ENCODE results near the gene ZBTB16.
"Not testable (repeated sequence)": the region's sequence is repeated elsewhere in the genome, so short reads cannot be mapped to it uniquely, and the experiment has no call there.

Gene ZBTB16

GRCh38 chr11:114044042-114044871 lies 15.3 kb upstream of the ZBTB16 start:
- no peak for DNase-seq

- DNase-seq: no peak
Measured at GRCh38 chr11:114047327-114047726, 12.2 kb upstream of the ZBTB16 start.

GRCh38 chr11:114049050-114049449 lies 10.5 kb upstream of the ZBTB16 start:
- DNase-seq: no peak

- DNase-seq: not testable (repeated sequence)
Measured at GRCh38 chr11:114049766-114050165, 9.7 kb upstream of the ZBTB16 start.

- no peak for DNase-seq
Measured at GRCh38 chr11:114050258-114050927, 9.1 kb upstream of the ZBTB16 start.

GRCh38 chr11:114051558-114051957 lies 8.0 kb upstream of the ZBTB16 start:
- DNase-seq: no peak

- DNase-seq: no peak
Measured at GRCh38 chr11:114052160-114052559, 7.4 kb upstream of the ZBTB16 start.

GRCh38 chr11:114053406-114053805 lies 6.1 kb upstream of the ZBTB16 start:
- no peak for DNase-seq

- no peak for DNase-seq
Measured at GRCh38 chr11:114054806-114055205, 4.7 kb upstream of the ZBTB16 start.

GRCh38 chr11:114056409-114056808 lies 3.1 kb upstream of the ZBTB16 start:
- no peak for DNase-seq

GRCh38 chr11:114057147-114057546 lies 2.4 kb upstream of the ZBTB16 start:
- DNase-seq: no peak

- DNase-seq: no peak
Measured at GRCh38 chr11:114057605-114058004, 1.9 kb upstream of the ZBTB16 start.

- no peak for DNase-seq
Measured at GRCh38 chr11:114058026-114058706, 1.3 kb upstream of the ZBTB16 start.

- DNase-seq: no peak
Measured at GRCh38 chr11:114058871-114059277, 637 bp upstream of the ZBTB16 start.

- no peak for DNase-seq
Measured at GRCh38 chr11:114059984-114060391, 477 bp downstream of the ZBTB16 start.

GRCh38 chr11:114060392-114061047 lies 1.0 kb downstream of the ZBTB16 start:
- DNase-seq: no peak

- DNase-seq: no peak
Measured at GRCh38 chr11:114061048-114061680, 1.7 kb downstream of the ZBTB16 start.

- no peak for DNase-seq
Measured at GRCh38 chr11:114061681-114062049, 2.2 kb downstream of the ZBTB16 start.

- no peak for DNase-seq
Measured at GRCh38 chr11:114062272-114062671, 2.8 kb downstream of the ZBTB16 start.

GRCh38 chr11:114063149-114063828 lies 3.8 kb downstream of the ZBTB16 start:
- DNase-seq: no peak

GRCh38 chr11:114063829-114064201 lies 4.3 kb downstream of the ZBTB16 start:
- DNase-seq: no peak

GRCh38 chr11:114064216-114064615 lies 4.7 kb downstream of the ZBTB16 start:
- no peak for DNase-seq
